ENCODE measurements around the gene LMAN2.
"Not testable (repeated sequence)": the region's sequence is repeated elsewhere in the genome, so short reads cannot be mapped to it uniquely, and the experiment has no call there.

The LMAN2 gene

DNA sequence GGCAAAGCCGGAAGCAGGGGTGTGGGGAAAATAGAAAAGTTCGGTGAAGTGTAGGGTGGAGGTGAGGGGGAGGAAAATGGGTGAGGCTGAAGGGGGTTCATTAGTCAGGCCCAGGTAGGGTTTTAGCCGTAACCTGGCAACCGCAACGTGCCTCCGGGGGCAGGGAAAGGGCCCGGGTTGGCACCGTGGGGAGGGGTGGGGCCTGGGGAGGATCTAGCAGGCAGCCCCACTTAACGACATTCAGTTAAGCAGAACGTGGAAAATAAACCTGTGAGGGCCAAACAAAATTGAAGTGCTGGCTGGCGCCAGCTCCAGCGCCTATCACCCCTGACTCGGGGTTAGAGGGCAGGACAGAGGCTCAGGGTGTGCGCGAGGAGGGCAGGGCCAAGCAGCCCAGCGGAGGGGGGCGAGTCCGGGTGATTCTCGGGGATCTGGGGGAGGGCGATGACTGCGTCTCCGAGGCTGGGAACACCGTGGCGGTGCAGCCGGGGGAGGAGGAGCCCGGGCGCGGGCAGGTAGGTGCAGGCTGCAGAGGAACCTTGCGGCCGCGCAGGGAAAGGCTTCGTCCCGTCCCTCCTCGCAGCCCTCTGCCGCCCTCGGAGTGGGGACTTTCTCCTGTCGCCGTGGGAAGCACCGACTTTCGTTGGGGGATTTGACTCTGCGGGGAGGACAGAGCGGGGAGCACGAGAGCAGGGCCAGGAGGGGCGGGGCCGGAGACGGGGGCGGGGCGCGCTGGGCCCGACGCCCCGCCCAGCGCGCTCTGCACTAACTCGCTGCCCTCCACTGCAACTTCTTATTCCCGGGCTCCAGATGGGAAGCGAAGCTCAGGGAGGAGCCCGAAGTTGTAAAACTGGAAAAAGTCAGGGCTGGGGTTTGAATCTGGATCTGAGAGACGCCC, 11.4 kb upstream of the LMAN2 start:
- peak overlapping the region; percentile 62 for H3K27ac Mint-ChIP-seq
- H3K9me3 Mint-ChIP-seq: no peaks in the 10 kb centered on the region
- peaks cover 35% of the 10 kb centered on the region for H3K36me3 Mint-ChIP-seq (ENCODE audit: low read depth)
- H3K4me1 Mint-ChIP-seq (ENCODE audit: low read depth): peaks cover 50% of the 10 kb centered on the region
- no peaks in the 10 kb centered on the region for H3K27me3 Mint-ChIP-seq (ENCODE audit: low read depth)
- H3K4me3 Mint-ChIP-seq: peak overlapping the region; percentile 73

DNA sequence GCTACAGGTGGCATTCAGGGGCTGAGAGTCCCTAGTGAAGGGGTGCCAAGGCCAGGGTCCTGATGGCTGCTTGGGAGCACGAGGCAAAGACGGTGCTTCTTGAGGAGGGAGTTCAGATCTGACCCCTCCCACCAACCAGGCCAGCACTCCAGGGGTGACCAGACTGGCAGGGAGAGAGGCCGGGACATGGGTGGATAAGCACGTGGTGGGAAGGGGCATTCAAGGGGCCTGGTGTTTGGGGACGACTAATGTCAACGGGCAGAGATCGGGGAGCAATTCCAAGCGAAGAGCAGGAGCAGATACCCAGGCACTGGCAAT, 10.8 kb upstream of the LMAN2 start:
- Mint-ChIP-seq H3K27me3 (ENCODE audit: low read depth) (no peaks in the 10 kb centered on the region), H3K9me3 (no peaks in the 10 kb centered on the region), H3K4me1 (ENCODE audit: low read depth) (peaks cover 55% of the 10 kb centered on the region), H3K4me3 (peak overlapping the region; percentile 73), H3K36me3 (ENCODE audit: low read depth) (peaks cover 37% of the 10 kb centered on the region), H3K27ac (peak overlapping the region; percentile 62)

DNA sequence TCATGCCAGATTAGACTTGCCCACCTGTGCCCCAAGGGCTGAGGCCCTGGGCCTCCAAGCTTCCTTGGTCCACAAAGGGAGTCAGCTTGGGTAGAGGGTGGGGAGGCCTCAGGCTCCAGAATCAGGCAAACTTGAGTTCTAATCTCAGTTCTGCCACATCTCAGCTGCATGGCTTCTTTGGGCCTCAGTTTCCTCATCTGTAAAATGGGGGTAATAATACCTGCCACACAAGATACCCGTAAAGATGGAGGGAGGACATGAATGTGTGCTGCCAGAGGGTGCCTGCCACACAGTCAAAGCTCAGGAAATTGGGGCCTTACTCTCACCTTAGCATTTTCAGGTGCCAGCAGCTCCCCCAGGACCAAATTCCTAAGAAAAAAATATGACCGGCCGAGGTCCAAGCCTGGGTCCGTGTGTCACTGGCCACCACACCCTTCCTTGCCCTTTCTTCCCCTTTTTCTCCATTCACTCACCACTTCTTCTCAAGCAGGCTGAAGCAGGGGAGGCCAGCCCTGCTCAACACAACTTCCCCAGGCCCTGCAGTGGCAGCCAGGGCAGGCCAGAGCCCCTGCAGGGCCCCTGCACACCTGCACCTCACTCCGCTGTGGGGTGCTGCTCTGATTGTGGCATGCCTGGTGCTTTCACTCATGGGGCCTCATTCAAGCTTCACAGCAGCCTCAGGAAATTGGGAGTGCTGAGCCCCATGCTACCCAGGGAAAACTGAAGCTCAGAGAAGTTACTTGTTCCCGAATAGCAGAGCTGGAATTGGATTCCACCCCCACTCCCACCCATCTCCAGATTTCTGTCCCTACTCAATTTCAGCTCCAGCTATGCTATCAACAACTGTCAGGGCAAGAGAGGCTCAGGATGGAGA, 10.2 kb upstream of the LMAN2 start:
- peak overlapping the region; percentile 73 for H3K4me3 Mint-ChIP-seq
- no peaks in the 10 kb centered on the region for H3K27me3 Mint-ChIP-seq (ENCODE audit: low read depth)
- peaks cover 36% of the 10 kb centered on the region for H3K36me3 Mint-ChIP-seq (ENCODE audit: low read depth)
- no peaks in the 10 kb centered on the region for H3K9me3 Mint-ChIP-seq
- H3K27ac Mint-ChIP-seq: peak overlapping the region; percentile 62
- H3K4me1 Mint-ChIP-seq (ENCODE audit: low read depth): peaks cover 61% of the 10 kb centered on the region

DNA sequence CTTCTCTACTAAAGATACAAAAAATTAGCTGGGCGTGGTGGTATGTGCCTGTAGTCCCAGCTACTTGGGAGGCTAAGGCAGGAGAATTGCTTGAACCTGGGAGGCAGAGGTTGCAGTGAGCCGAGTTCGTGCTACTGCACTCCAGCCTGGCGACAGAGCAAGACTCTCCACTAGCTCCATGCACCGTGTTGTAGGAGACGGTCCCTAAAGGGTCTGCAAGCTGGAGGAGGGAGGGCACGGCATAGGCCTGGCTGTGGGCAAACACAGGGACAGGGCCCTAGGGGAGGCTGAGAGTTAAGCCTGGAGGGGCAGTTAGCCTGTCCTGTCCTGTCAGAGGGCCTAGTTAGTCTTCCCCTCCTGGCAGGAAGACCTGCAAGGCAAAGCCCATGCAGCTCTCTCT, 9.3 kb upstream of the LMAN2 start:
- peaks cover 33% of the 10 kb centered on the region for H3K36me3 Mint-ChIP-seq (ENCODE audit: low read depth)
- H3K4me1 Mint-ChIP-seq (ENCODE audit: low read depth): peaks cover 60% of the 10 kb centered on the region
- H3K4me3 Mint-ChIP-seq; H3K9me3 Mint-ChIP-seq; H3K27me3 Mint-ChIP-seq (ENCODE audit: low read depth); H3K27ac Mint-ChIP-seq: not testable (repeated sequence)

DNA sequence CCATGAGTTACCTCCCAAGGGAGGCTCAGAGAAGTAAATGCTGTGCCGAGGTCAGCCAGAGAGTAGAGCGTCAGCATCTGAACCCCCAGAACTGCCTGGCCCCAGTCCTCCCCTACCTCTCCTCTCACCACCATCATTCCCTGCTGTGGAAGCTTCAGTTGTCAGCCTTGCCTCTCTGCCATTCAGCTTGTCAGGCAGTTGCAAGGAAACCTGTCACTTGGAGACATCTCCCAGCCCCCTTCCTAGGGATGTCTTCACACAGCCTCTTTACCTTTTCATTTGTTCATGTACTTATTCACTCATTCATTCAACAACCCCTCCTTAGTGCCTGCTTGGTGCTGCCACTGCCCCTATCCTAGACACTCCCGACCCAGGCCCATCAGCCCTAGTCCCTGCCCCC, 8.4 kb upstream of the LMAN2 start:
- peaks cover 35% of the 10 kb centered on the region for H3K36me3 Mint-ChIP-seq (ENCODE audit: low read depth)
- peaks cover 61% of the 10 kb centered on the region for H3K4me1 Mint-ChIP-seq (ENCODE audit: low read depth)
- H3K4me3 Mint-ChIP-seq: peak overlapping the region; percentile 93
- no peak overlapping the region for H3K27ac Mint-ChIP-seq
- no peaks in the 10 kb centered on the region for H3K27me3 Mint-ChIP-seq (ENCODE audit: low read depth)
- H3K9me3 Mint-ChIP-seq: peaks cover 10% of the 10 kb centered on the region

DNA sequence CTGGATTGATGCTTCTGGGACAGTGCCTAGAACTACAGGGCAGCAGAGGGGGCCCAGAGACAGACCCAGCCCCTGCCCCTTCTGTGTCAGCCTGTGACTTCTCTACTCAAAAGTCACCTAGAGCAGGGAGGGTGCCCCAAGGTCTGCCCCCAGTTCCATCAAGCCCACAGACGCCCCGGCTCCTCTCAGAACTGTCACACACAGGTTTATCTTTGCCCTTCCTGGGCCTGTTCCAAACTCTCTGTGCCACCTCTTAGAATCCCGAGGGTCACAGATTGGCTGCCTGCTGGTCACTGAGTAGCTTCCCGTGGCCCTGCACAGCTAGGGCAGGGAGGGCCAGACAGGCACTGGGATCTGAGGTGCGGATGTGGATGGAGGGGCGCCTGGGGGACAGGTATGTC, 8.0 kb upstream of the LMAN2 start:
- Mint-ChIP-seq H3K4me1 (ENCODE audit: low read depth) (peaks cover 58% of the 10 kb centered on the region), H3K4me3 (peak overlapping the region; percentile 93), H3K36me3 (ENCODE audit: low read depth) (peaks cover 33% of the 10 kb centered on the region), H3K9me3 (peaks cover 11% of the 10 kb centered on the region), H3K27me3 (ENCODE audit: low read depth) (no peaks in the 10 kb centered on the region), H3K27ac (no peak overlapping the region)

DNA sequence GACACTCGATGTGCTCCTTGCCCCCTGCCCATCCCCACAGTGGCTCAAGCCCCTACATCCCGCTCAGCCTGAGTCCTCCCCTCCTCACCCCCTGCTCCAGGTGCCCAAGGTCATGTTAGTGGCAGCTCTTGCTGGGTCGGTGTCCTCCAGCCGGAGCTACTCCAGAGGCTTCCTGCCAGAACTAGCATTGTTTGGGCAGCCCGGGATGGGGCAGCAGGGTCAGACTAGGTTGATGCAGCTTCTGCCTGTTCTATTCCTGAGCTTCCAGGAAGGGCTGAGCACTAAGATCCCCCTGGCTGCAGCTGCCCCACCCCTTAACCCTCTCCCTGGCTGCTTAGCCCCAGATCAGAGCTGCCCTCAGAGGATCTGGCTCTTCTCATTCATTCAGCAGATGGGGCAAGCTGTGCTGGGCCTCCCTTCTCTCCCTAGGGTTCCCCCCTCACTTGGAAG, 6.9 kb upstream of the LMAN2 start:
- Mint-ChIP-seq H3K36me3 (ENCODE audit: low read depth) (peaks cover 32% of the 10 kb centered on the region), H3K4me1 (ENCODE audit: low read depth) (peaks cover 56% of the 10 kb centered on the region), H3K27ac (peak overlapping the region; percentile 76), H3K4me3 (peak overlapping the region; percentile 93), H3K27me3 (ENCODE audit: low read depth) (no peaks in the 10 kb centered on the region), H3K9me3 (peaks cover 14% of the 10 kb centered on the region)

DNA sequence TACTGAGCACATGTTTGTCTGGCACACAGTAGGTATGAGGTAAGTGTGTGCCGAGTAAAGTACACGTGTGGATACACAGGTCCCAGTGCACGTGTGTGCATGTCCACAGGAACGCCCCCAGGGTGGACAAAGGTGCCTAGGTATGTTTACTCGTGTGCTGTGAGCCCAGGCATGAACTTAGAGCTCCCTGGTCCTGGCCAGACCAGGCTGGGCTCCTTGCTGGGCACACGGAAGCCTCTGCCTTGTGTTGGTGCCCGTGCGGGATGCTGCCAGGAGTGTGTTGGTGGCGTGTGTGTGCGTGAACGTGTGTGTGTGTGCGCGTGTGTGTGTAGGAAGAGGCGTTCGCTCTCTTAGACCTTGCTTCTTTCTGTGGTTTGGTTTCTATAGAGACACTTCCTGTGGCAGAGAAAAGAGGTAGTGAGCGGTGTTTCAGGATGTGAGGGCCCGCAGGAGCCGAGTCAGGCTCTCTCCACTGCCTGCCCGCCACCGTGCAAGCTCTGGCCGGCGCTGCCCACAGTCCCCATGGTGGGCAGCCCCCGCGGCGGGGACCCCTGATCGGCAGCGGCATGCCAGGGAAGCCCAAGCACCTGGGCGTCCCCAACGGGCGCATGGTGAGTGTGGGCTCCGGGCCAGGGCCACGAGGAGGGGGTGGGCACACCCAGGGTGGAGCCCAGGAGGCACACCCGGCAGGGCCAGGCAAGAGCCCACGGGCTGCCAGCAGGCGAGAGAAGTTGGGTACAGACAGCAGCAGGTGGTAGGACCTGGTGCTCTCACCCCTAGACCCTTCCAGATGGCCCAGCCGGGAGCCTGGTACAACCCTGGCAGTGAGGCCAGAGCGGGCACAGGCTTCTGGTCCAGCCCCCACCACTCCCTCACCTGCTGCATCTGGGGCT, 6.2 kb upstream of the LMAN2 start, which contains the start of gene RGS14:
Gene RGS14, plus strand, starts transcription at position 466 of the 893 bp plus-strand sequence. Its CDS starts 101 bp downstream, at position 567.
- Mint-ChIP-seq H3K27ac (peak within 1 kb of the TSS; percentile 87), H3K27me3 (ENCODE audit: low read depth) (no peaks in the 10 kb centered on the region), H3K4me1 (ENCODE audit: low read depth) (peaks cover 53% of the 10 kb centered on the region), H3K36me3 (ENCODE audit: low read depth) (peaks cover 32% of the 10 kb centered on the region), H3K4me3 (peak within 1 kb of the TSS; percentile 93), H3K9me3 (peaks cover 14% of the 10 kb centered on the region)

DNA sequence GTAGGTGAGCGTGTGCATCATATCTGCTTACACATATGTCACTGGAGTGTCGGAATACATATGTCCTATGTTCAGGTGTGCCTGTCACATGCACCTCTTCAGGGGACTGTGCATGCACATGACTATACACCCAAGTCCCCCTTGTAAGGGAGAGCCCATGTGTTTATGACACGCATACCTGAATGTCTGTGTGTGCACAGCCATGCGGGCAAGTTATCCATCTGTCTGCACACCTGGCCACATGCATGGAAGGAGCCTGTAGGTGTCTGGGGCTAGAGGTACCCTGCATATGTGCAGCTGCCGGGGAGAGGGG, 5.6 kb upstream of the LMAN2 start:
- H3K27ac Mint-ChIP-seq: peak overlapping the region; percentile 87
- H3K4me1 Mint-ChIP-seq (ENCODE audit: low read depth): peaks cover 50% of the 10 kb centered on the region
- no peaks in the 10 kb centered on the region for H3K27me3 Mint-ChIP-seq (ENCODE audit: low read depth)
- peak overlapping the region; percentile 93 for H3K4me3 Mint-ChIP-seq
- H3K9me3 Mint-ChIP-seq: peaks cover 14% of the 10 kb centered on the region
- H3K36me3 Mint-ChIP-seq (ENCODE audit: low read depth): peaks cover 28% of the 10 kb centered on the region

DNA sequence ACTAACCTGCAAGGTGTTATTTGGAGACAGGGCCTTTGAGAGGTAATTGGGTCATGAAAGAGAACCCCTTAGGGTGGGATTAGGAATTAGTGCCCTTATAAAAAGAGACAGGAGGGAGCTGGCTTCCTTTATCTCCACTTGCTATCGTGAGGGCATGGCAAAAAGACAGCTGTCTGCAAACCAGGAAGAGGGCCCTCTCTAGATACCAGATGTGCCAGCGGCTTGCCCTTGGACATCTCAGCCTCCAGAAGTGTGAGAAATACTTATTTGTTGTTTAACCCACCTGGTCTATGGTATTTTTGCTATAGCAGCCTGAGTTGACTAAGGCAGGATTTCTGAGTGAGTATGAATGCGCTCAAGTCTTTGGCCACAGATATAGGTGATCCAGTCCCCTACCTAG, 5.3 kb upstream of the LMAN2 start:
- H3K27me3 Mint-ChIP-seq (ENCODE audit: low read depth): no peaks in the 10 kb centered on the region
- peak overlapping the region; percentile 93 for H3K4me3 Mint-ChIP-seq
- H3K4me1 Mint-ChIP-seq (ENCODE audit: low read depth): peaks cover 50% of the 10 kb centered on the region
- H3K36me3 Mint-ChIP-seq (ENCODE audit: low read depth): peaks cover 26% of the 10 kb centered on the region
- H3K27ac Mint-ChIP-seq: peak overlapping the region; percentile 87
- H3K9me3 Mint-ChIP-seq: peaks cover 14% of the 10 kb centered on the region

DNA sequence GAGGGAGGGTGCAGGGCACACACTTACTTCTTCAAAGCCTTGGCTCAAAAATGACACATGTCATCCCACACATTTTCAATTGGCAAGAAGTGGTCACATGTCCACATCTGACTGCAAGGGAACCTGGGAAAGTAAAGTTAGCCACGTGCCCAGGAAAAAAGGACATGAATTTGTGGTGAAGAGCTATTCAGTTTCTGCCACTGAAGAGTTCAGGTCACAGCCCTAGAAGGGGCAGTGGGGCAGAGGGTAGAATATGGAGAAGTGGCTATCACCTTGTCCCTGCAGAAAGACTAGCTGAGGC, 4.3 kb upstream of the LMAN2 start:
- H3K27ac Mint-ChIP-seq: peak overlapping the region; percentile 9
- no peak overlapping the region for H3K4me3 Mint-ChIP-seq
- H3K4me1 Mint-ChIP-seq (ENCODE audit: low read depth): peaks cover 49% of the 10 kb centered on the region

DNA sequence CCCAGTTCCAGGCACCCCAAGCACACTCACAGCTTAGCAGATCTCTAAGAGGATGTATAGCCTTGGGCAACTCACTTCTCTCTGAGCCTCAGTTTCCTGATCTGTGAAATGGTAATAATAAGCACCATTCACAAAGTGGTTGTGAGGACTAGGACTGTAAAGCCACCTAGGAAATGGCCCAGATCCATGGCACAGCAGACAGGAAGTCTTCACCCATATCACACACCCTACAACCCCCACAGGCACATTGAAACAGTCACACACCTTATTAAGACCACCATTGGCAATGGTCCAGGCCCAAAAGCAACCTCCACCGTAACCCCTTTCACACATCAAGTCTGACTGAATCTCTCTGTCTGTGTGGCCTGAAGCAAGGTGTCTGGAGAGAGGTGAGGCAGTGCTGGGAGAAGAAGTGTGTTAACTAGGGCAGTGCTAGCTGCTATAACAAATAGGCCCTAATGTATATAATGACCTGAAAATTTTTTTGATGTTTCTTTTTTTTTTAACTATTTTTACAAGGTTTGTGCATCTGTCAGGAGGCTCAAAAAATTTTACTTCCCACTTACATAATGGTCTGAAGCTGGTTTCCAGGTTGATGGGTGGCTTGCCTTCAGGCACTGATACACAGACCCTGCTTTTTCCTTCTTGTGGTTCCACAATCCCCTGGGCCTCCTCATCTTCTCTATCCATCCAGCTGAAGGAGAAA, 3.8 kb upstream of the LMAN2 start:
- peaks cover 54% of the 10 kb centered on the region for H3K4me1 Mint-ChIP-seq (ENCODE audit: low read depth)
- H3K4me3 Mint-ChIP-seq: no peak overlapping the region
- H3K9me3 Mint-ChIP-seq: peaks cover 14% of the 10 kb centered on the region
- peak overlapping the region; percentile 9 for H3K27ac Mint-ChIP-seq
- peaks cover 25% of the 10 kb centered on the region for H3K36me3 Mint-ChIP-seq (ENCODE audit: low read depth)
- no peaks in the 10 kb centered on the region for H3K27me3 Mint-ChIP-seq (ENCODE audit: low read depth)

More for the DNA sequence above, 4.3 kb upstream of the LMAN2 start:
- Mint-ChIP-seq H3K27me3 (ENCODE audit: low read depth) (no peaks in the 10 kb centered on the region), H3K9me3 (peaks cover 14% of the 10 kb centered on the region), H3K36me3 (ENCODE audit: low read depth) (peaks cover 25% of the 10 kb centered on the region)

DNA sequence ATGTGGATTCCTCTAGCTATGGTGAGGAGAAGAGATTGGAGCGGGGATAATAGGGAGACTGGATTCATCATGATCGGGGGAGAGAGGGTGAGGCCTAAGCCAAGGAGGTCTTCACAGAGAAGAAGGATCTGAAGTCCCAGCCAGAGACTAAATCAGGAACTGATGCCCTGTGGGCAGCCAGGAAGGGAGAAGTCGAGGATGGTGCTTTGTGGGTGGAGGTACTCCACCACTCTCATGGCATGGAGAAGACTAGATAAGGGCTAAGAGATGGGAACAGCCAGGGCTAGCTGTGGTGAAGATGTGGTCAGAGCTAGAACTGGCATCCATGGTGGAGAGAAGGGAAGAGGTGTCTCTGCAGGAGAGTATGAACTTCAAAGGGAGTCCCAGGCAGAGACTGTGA, 3.2 kb upstream of the LMAN2 start:
- H3K9me3 Mint-ChIP-seq: peaks cover 14% of the 10 kb centered on the region
- H3K27ac Mint-ChIP-seq: no peak overlapping the region
- H3K36me3 Mint-ChIP-seq (ENCODE audit: low read depth): peaks cover 22% of the 10 kb centered on the region
- no peak overlapping the region for H3K4me3 Mint-ChIP-seq
- peaks cover 53% of the 10 kb centered on the region for H3K4me1 Mint-ChIP-seq (ENCODE audit: low read depth)
- H3K27me3 Mint-ChIP-seq (ENCODE audit: low read depth): no peaks in the 10 kb centered on the region

DNA sequence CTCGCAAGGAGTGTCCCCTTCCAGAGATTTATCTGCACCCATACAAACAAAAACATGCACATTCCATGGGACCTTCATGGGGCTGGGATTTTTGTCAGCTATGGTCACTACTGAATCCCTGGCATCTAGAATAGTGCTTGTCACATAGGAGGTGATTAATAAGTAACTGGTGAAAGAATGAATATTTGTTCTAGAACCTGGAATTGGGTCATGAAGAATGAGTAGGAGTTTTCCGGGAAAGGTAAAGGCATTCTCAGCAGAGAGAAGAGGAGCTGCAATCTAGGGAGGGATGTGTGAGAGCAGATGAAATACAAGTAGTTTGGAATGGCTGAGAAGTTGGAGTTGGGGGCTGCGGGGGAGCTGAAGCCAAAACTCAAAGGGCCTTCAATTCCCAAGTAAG, 2.8 kb upstream of the LMAN2 start:
- H3K36me3 Mint-ChIP-seq (ENCODE audit: low read depth): peaks cover 22% of the 10 kb centered on the region
- peaks cover 53% of the 10 kb centered on the region for H3K4me1 Mint-ChIP-seq (ENCODE audit: low read depth)
- no peaks in the 10 kb centered on the region for H3K27me3 Mint-ChIP-seq (ENCODE audit: low read depth)
- H3K9me3 Mint-ChIP-seq: peaks cover 14% of the 10 kb centered on the region
- peak overlapping the region; percentile 4 for H3K4me3 Mint-ChIP-seq
- H3K27ac Mint-ChIP-seq: peak overlapping the region; percentile 1
